ENCODE measurements around the gene SUN1.
A peak's percentile ranks its signal among the peaks of the same experiment; 100 is the strongest.
"Not testable (repeated sequence)": the region's sequence is repeated elsewhere in the genome, so short reads cannot be mapped to it uniquely, and the experiment has no call there.

The SUN1 gene

DNA sequence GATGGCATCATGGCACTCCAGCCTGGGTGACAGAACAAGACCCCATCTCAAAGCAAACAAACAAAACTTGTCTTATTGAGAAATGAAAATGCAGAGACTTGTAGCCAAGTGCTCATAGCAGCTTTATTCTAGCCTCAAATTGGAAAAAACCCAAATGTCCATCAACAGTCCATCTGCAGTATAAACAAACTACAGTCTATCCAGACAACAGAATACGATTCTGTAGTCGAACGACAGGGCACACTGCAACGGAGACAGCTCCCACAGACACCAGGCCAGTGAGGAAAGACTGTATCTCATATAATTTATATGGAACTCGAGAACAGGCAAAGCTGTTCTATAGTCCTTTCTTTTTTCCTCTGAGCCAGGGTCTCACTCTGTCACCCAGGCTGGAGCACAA lies 40.8 kb upstream of the SUN1 start:
- Histone ChIP-seq H3K27ac (ENCODE audit: low read depth, low read length) (no peak overlapping the region), H3K27me3 (ENCODE audit: control insufficient read depth in 5 of 5, insufficient read depth in 4 of 5, low read length in 5 of 5) (no peaks in the 10 kb centered on the region), H3K4me3 (ENCODE audit: low read depth in 1 of 5, low read length in 5 of 5) (no peak overlapping the region), H3K9me3 (ENCODE audit: control insufficient read depth in 5 of 5, low read length in 5 of 5) (no peaks in the 10 kb centered on the region), H3K9ac (ENCODE audit: low read length in 5 of 5) (no peak overlapping the region), H3K36me3 (ENCODE audit: control insufficient read depth in 5 of 5, insufficient read depth in 5 of 5, low read length in 5 of 5) (peaks cover 0 to 7% (median 3%) of the 10 kb centered on the region in 5 donors), H3K4me1 (ENCODE audit: control insufficient read depth in 5 of 5, insufficient read depth in 5 of 5, low read length in 5 of 5) (peaks cover 0 to 3% (median 0%) of the 10 kb centered on the region in 5 donors)

DNA sequence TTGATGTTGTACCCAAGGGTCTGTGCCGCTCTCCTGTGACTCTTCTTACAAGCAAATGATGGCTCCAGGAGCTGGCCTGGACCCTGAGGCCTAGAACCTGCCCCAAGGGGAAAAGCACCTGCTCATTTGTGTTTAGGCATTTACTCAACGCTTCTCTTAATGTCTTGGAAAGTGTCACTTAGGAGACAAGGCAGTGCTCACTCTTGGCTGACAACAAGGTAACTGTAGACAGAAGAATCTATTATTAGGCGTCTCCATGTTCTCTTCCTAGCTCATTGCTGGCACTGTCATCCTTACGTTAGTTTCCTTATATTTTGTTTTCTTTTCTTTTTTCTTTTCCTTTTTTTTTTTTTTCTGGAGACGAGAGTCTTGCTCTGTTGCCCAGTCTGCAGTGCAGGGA lies 38.1 kb upstream of the SUN1 start:
- no peaks in the 10 kb centered on the region for H3K9me3 ChIP-seq (ENCODE audit: control insufficient read depth in 5 of 5, low read length in 5 of 5)
- H3K27me3 ChIP-seq (ENCODE audit: control insufficient read depth in 5 of 5, insufficient read depth in 4 of 5, low read length in 5 of 5), result no peaks in the 10 kb centered on the region
- no peak overlapping the region for H3K4me3 ChIP-seq (ENCODE audit: low read depth in 1 of 5, low read length in 5 of 5)
- H3K4me1 ChIP-seq (ENCODE audit: control insufficient read depth in 5 of 5, insufficient read depth in 5 of 5, low read length in 5 of 5), result no peaks in the 10 kb centered on the region
- no peak overlapping the region for H3K9ac ChIP-seq (ENCODE audit: low read length in 5 of 5)
- no peaks in the 10 kb centered on the region for H3K36me3 ChIP-seq (ENCODE audit: control insufficient read depth in 5 of 5, insufficient read depth in 5 of 5, low read length in 5 of 5)
- no peak overlapping the region for H3K27ac ChIP-seq (ENCODE audit: low read depth, low read length)

DNA sequence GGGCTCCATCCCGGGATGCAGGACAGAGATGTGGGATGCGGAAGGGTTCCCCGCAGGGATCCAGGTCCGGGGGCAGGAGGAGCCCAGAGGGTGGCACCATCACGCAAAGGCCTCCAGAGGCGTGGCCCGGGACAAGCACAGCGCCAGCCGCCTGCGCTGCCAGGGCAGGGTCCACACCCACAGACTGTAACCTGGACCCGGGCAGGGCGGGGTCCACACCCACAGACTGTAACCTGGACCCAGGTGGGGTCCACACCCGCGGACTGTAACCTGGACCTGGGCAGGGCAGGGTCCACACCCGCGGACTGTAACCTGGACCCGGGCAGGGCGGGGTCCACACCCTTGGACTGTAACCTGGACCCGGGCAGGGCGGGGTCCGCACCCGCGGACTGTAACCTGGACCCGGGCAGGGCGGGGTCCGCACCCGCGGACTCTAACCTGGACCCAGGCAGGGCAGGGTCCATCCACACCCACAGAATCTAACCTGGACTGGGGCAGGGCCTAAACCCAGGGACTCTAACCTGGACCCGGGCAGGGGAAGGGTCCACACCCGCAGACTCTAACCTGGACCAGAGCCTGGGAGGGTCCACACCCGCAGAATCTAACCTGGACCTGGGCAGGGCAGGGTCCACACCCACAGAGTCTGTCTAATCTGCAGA lies 37.5 kb upstream of the SUN1 start:
- Histone ChIP-seq H3K9ac (ENCODE audit: low read length in 5 of 5) (no peak overlapping the region), H3K4me1 (ENCODE audit: control insufficient read depth in 5 of 5, insufficient read depth in 5 of 5, low read length in 5 of 5) (peaks cover 0 to 1% (median 0%) of the 10 kb centered on the region in 5 donors), H3K27me3 (ENCODE audit: control insufficient read depth in 5 of 5, insufficient read depth in 4 of 5, low read length in 5 of 5) (no peaks in the 10 kb centered on the region), H3K4me3 (ENCODE audit: low read depth in 1 of 5, low read length in 5 of 5) (no peak overlapping the region), H3K27ac (ENCODE audit: low read depth, low read length) (no peak overlapping the region), H3K9me3 (ENCODE audit: control insufficient read depth in 5 of 5, low read length in 5 of 5) (no peaks in the 10 kb centered on the region), H3K36me3 (ENCODE audit: control insufficient read depth in 5 of 5, insufficient read depth in 5 of 5, low read length in 5 of 5) (no peaks in the 10 kb centered on the region)

DNA sequence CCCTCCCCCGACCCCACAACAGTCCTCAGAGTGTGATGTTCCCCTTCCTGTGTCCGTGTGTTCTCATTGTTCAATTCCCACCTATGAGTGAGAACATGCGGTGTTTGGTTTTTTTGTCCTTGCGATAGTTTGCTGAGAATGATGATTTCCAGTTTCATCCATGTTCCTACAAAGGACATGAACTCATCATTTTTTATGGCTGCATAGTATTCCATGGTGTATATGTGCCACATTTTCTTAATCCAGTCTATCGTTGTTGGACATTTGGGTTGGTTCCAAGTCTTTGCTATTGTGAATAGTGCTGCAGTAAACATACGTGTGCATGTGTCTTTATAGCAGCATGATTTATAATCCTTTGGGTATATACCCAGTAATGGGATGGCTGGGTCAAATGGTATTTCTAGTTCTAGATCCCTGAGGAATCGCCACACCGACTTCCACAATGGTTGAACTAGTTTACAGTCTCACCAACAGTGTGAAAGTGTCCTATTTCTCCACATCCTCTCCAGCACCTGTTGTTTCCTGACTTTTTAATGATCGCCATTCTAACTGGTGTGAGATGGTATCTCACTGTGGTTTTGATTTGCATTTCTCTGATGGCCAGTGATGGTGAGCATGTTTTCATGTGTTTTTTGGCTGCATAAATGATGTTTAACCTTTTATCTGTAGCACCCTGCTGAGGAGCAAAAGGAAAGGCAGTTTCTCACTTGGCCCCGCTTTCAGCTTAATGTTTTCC lies 35.7 kb upstream of the SUN1 start:
- not testable (repeated sequence) for H3K4me3 ChIP-seq (ENCODE audit: low read depth in 1 of 5, low read length in 5 of 5); H3K9me3 ChIP-seq (ENCODE audit: control insufficient read depth in 5 of 5, low read length in 5 of 5); H3K9ac ChIP-seq (ENCODE audit: low read length in 5 of 5); H3K4me1 ChIP-seq (ENCODE audit: control insufficient read depth in 5 of 5, insufficient read depth in 5 of 5, low read length in 5 of 5); H3K27ac ChIP-seq (ENCODE audit: low read depth, low read length); H3K36me3 ChIP-seq (ENCODE audit: control insufficient read depth in 5 of 5, insufficient read depth in 5 of 5, low read length in 5 of 5); H3K27me3 ChIP-seq (ENCODE audit: control insufficient read depth in 5 of 5, insufficient read depth in 4 of 5, low read length in 5 of 5)

DNA sequence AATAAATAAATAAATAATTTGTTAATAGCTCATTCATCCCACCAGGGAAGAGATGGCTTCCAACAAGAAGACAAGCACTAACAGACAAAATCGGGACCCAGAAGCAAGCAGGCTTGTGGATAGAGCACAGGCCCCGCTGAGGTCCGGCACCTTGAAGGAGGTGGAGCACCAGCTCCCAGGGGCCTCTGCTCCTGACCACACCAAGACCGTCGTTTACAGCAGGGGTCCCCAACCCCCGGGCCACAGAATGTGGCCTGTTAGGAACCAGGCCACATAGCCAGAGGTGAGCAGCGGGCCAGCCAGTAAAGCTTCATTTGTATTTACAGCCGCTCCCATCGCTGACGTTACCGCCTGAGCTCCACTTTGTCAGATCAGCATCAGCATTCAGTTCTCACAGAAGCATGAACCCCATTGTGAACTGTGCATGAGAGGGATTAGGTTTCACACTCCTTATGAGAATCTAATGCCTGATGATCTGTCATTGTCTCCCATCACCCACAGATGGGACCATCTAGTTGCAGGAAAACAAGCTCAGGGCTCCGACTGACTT lies 33.3 kb upstream of the SUN1 start:
- H3K9me3 ChIP-seq (ENCODE audit: control insufficient read depth in 5 of 5, low read length in 5 of 5), result no peaks in the 10 kb centered on the region
- peaks cover 0 to 18% (median 15%) of the 10 kb centered on the region in 5 donors for H3K4me1 ChIP-seq (ENCODE audit: control insufficient read depth in 5 of 5, insufficient read depth in 5 of 5, low read length in 5 of 5)
- no peaks in the 10 kb centered on the region for H3K36me3 ChIP-seq (ENCODE audit: control insufficient read depth in 5 of 5, insufficient read depth in 5 of 5, low read length in 5 of 5)
- no peak overlapping the region for H3K4me3 ChIP-seq (ENCODE audit: low read depth in 1 of 5, low read length in 5 of 5)
- H3K9ac ChIP-seq (ENCODE audit: low read length in 5 of 5), result no peak overlapping the region
- no peak overlapping the region for H3K27ac ChIP-seq (ENCODE audit: low read depth, low read length)
- no peaks in the 10 kb centered on the region for H3K27me3 ChIP-seq (ENCODE audit: control insufficient read depth in 5 of 5, insufficient read depth in 4 of 5, low read length in 5 of 5)

DNA sequence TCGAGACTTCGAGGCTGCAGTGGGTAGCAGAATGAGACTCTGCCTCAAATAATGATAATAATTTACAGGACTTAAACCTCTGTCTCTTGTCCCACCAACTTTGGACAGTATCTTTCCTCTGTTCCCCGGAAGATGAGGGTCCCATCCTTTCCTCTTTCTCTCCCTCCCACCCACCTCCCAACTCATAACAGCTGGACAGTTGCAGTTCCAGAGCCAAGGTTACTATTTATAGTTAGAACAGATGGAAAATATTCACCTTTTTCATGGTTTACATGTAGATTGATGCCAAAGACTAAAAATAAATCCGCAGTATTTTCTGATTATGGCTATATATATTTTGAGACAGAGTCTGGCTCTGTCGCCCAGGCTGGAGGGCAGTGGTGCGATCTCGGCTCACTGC lies 31.6 kb upstream of the SUN1 start:
- H3K9ac ChIP-seq (ENCODE audit: low read length in 5 of 5), result no peak overlapping the region
- H3K9me3 ChIP-seq (ENCODE audit: control insufficient read depth in 5 of 5, low read length in 5 of 5), result no peaks in the 10 kb centered on the region
- H3K36me3 ChIP-seq (ENCODE audit: control insufficient read depth in 5 of 5, insufficient read depth in 5 of 5, low read length in 5 of 5), result no peaks in the 10 kb centered on the region
- peak overlapping the region; percentile 75 for H3K27ac ChIP-seq (ENCODE audit: low read depth, low read length)
- H3K4me3 ChIP-seq (ENCODE audit: low read depth in 1 of 5, low read length in 5 of 5), result no peak overlapping the region
- no peaks in the 10 kb centered on the region for H3K27me3 ChIP-seq (ENCODE audit: control insufficient read depth in 5 of 5, insufficient read depth in 4 of 5, low read length in 5 of 5)
- H3K4me1 ChIP-seq (ENCODE audit: control insufficient read depth in 5 of 5, insufficient read depth in 5 of 5, low read length in 5 of 5), result peaks cover 1 to 25% (median 22%) of the 10 kb centered on the region in 5 donors

DNA sequence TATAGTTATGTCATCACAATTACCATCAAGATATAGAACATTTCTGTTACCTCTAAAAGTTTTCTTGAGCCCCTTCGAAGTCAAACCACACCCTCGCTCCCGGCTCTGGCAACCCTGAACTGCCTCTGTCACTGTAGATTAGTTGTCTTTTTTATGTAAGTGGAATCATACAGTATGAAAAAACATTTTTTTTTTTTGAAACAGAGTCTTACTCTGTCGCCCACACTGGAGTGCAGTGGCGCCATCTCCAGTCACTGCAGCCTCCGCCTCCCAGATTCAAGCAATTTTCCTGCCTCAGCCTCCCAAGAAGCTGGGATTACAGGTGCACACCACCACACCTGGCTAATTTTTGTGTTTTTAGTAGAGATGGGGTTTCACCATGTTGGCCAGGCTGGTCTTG lies 30.9 kb upstream of the SUN1 start:
- peaks cover 1 to 26% (median 22%) of the 10 kb centered on the region in 5 donors for H3K4me1 ChIP-seq (ENCODE audit: control insufficient read depth in 5 of 5, insufficient read depth in 5 of 5, low read length in 5 of 5)

DNA sequence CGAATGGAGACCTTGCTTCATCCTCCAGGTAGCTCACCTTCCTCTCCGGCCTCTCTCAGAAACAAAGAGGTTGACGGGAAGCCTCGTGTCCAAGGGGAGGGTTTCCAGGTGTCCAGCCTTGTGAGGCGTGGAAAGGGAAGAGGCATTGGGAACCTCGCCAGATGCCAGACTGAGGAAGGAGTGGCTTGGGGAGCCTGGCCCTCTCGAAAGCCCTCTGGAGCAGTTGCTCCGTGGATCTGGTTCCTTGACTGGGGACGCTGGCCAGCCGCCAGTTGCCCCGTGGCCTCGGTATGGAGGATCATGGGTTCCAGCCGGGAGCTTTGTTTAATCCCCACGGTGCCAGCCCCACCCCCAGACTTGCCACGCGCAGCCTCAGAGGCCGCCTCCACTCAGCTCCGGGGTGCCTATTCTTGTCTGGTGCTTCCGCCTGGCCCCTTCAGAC lies 30.3 kb upstream of the SUN1 start:
- Histone ChIP-seq H3K4me1 (ENCODE audit: control insufficient read depth in 5 of 5, insufficient read depth in 5 of 5, low read length in 5 of 5) (peaks cover 1 to 26% (median 22%) of the 10 kb centered on the region in 5 donors), H3K36me3 (ENCODE audit: control insufficient read depth in 5 of 5, insufficient read depth in 5 of 5, low read length in 5 of 5) (no peaks in the 10 kb centered on the region), H3K27ac (ENCODE audit: low read depth, low read length) (peak overlapping the region; percentile 75), H3K9ac (ENCODE audit: low read length in 5 of 5) (peak overlapping the region in 1 of 5 donors; percentile 48), H3K9me3 (ENCODE audit: control insufficient read depth in 5 of 5, low read length in 5 of 5) (no peaks in the 10 kb centered on the region), H3K27me3 (ENCODE audit: control insufficient read depth in 5 of 5, insufficient read depth in 4 of 5, low read length in 5 of 5) (no peaks in the 10 kb centered on the region), H3K4me3 (ENCODE audit: low read depth in 1 of 5, low read length in 5 of 5) (peak overlapping the region in 3 of 5 donors; percentile 11 to 45 (median 40))

More for the DNA sequence above, 30.9 kb upstream of the SUN1 start:
- H3K9me3 ChIP-seq (ENCODE audit: control insufficient read depth in 5 of 5, low read length in 5 of 5); H3K4me3 ChIP-seq (ENCODE audit: low read depth in 1 of 5, low read length in 5 of 5); H3K9ac ChIP-seq (ENCODE audit: low read length in 5 of 5); H3K36me3 ChIP-seq (ENCODE audit: control insufficient read depth in 5 of 5, insufficient read depth in 5 of 5, low read length in 5 of 5); H3K27me3 ChIP-seq (ENCODE audit: control insufficient read depth in 5 of 5, insufficient read depth in 4 of 5, low read length in 5 of 5): not testable (repeated sequence)
- peak overlapping the region; percentile 75 for H3K27ac ChIP-seq (ENCODE audit: low read depth, low read length)

DNA sequence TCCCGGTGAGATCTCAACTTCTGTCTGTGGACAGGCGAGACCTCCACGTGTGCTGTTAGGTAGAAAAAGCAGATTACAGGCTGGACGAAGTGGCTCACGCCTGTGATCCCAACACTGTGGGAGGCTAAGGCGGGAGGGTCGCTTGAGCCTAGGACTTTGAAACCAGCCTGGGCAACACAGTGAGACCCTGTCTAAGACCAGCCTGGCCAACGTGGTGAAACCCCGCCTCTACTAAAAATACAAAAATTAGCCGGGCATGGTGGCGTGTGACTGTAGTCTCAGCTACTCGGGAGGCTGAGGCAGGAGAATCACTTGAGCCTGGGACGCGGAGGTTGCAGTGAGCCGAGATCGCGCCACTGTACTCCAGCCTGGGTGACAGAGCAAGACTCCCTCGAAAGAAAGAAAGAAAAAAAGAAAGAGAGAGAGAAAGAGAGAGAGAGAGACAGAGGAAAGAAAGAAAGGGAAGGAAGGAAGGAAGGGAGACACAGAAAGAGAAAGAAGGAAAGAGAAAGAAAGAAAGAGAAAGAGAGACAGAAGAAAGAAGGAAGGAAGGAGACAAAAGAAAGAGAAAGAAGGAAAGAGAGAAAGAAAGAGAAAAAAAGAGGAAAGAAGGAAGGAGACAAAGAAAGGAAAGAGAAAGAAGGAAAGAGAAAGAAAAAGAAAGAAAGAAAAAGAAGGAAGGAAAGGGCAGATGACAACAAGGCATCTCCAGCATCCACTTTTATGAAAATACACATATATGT lies 29.6 kb upstream of the SUN1 start:
- peak overlapping the region; percentile 75 for H3K27ac ChIP-seq (ENCODE audit: low read depth, low read length)

More for the DNA sequence above, 29.6 kb upstream of the SUN1 start:
- H3K27me3 ChIP-seq (ENCODE audit: control insufficient read depth in 5 of 5, insufficient read depth in 4 of 5, low read length in 5 of 5), result no peaks in the 10 kb centered on the region
- H3K9ac ChIP-seq (ENCODE audit: low read length in 5 of 5), result peak overlapping the region in 3 of 5 donors; percentile 16 to 48 (median 35)
- H3K4me1 ChIP-seq (ENCODE audit: control insufficient read depth in 5 of 5, insufficient read depth in 5 of 5, low read length in 5 of 5), result peaks cover 1 to 26% (median 22%) of the 10 kb centered on the region in 5 donors
- H3K9me3 ChIP-seq (ENCODE audit: control insufficient read depth in 5 of 5, low read length in 5 of 5), result no peaks in the 10 kb centered on the region
- peak overlapping the region in 1 of 5 donors; percentile 31 for H3K4me3 ChIP-seq (ENCODE audit: low read depth in 1 of 5, low read length in 5 of 5)
- H3K36me3 ChIP-seq (ENCODE audit: control insufficient read depth in 5 of 5, insufficient read depth in 5 of 5, low read length in 5 of 5), result no peaks in the 10 kb centered on the region
